HepG2 (cell line): Measurements from ENCODE around the gene GGTA1. TPM values are rescaled to one million over a fixed set of nuclear protein-coding genes. Genes with fewer than 3 reads are reported as not detected.

Source experiments
- ATAC-seq: fragments of 200-7000 bp; cut with Tn5 transposase; 3 replicates; pipeline ENCODE4 v1.9.1; 2020; ENCODE audit warnings: mild to moderate bottlenecking, moderate library complexity
- BruUV-seq: library from RNA; stranded (reverse); fragments of 400-500 nt; replicated peaks from 2 replicates; lab custom pipeline; 2021; lab: Mats Ljungman, UMichigan
- CTCF ChIA-PET: fragments of 300-600 bp; formaldehyde crosslinking; extraction: SDS; loops from one replicate; lab custom pipeline; 2021; ENCODE audit warnings: low total read pairs, inconsistent platforms, low intra/inter-chr PET ratio; lab: Yijun Ruan, JAX
- POLR2A ChIA-PET: fragments of 350-600 bp; sonication (Branson Sonifier 250); formaldehyde crosslinking; loops from one replicate; lab custom pipeline; 2020; ENCODE audit warnings: antibody characterized with exemption, inconsistent platforms; lab: Yijun Ruan, JAX
- DNase-seq: peaks from one replicate; pipeline ENCODE4 v3.0.0-alpha.2; 2015; ENCODE audit warnings: low spot score
- FAIRE-seq: peaks from 3 replicates; lab custom pipeline; 2011; peaks lifted over from hg19 to GRCh38; lab: Jason Lieb, UNC
- H2AFZ ChIP-seq: one replicate; pipeline ENCODE4 v1.6.1; 2011; ENCODE audit warnings: low read length, inconsistent platforms
- H3K27ac ChIP-seq: fragments of 300-600 bp; 3 replicates; pipeline ENCODE4 v1.8.0; 2011; ENCODE audit warnings: mixed run types, mild to moderate bottlenecking, mixed read lengths, low read length, inconsistent platforms; ENCODE audit not compliant: insufficient read depth; ENCODE audit errors: extremely low read length
- H3K27me3 ChIP-seq, 2 experiments: fragments of 200-600 bp in 1 of 2; 2 replicates in 1 of 2; 3 replicates in 1 of 2; pipeline versions ENCODE4 v1.6.0 to v1.8.0; 2011; ENCODE audit warnings: low read length in 2 of 2, mild to moderate bottlenecking in 2 of 2, moderate library complexity in 2 of 2, inconsistent platforms in 1 of 2; ENCODE audit not compliant: insufficient read depth in 2 of 2, control insufficient read depth in 1 of 2
- H3K36me3 ChIP-seq, 2 experiments: fragments of 200-600 bp in 1 of 2; replicated peaks in 1 of 2; 2 replicates in 1 of 2; 3 replicates in 1 of 2; pipeline versions ENCODE4 v1.5.1 to v1.8.0; 2011; ENCODE audit warnings: low read length in 2 of 2, inconsistent platforms in 1 of 2; ENCODE audit not compliant: insufficient read depth in 2 of 2, control insufficient read depth in 1 of 2
- H3K4me1 ChIP-seq: 2 replicates; pipeline ENCODE4 v1.5.1; 2012; ENCODE audit warnings: low read length, inconsistent platforms; ENCODE audit not compliant: insufficient read depth
- H3K4me2 ChIP-seq: 2 replicates; pipeline ENCODE4 v1.6.0; 2011; ENCODE audit warnings: low read depth, low read length, inconsistent platforms
- H3K4me3 ChIP-seq, 3 experiments: fragments of 200-600 bp in 1 of 3; sonication (generic), shearing (Covaris generic) in 1 of 3; replicated peaks in 1 of 3; 2 replicates each; pipeline ENCODE4 v1.5.1; 2011 to 2016; ENCODE audit warnings: low read length in 3 of 3, inconsistent platforms in 2 of 3, low read depth in 2 of 3, mild to moderate bottlenecking in 2 of 3, control low read depth in 1 of 3, mixed read lengths in 1 of 3; ENCODE audit not compliant: insufficient read depth in 1 of 3
- H3K79me2 ChIP-seq: one replicate; pipeline ENCODE4 v1.6.1; 2011; ENCODE audit warnings: low read length, inconsistent platforms; ENCODE audit not compliant: insufficient read depth
- H3K9ac ChIP-seq: 2 replicates; pipeline ENCODE4 v1.6.0; 2011; ENCODE audit warnings: mild to moderate bottlenecking, low read depth, low read length, inconsistent platforms; ENCODE audit not compliant: insufficient read depth
- H3K9me3 ChIP-seq: 2 replicates; pipeline ENCODE4 v1.5.1; 2012; ENCODE audit warnings: mild to moderate bottlenecking, low read length
- H4K20me1 ChIP-seq: 2 replicates; pipeline ENCODE4 v1.6.0; 2011; ENCODE audit warnings: inconsistent platforms, mild to moderate bottlenecking, low read length, moderate library complexity; ENCODE audit not compliant: insufficient read depth
- ATF7-NPFF ChIP-seq: sonication (generic); formaldehyde crosslinking; IDR thresholded peaks from 2 replicates; pipeline ENCODE4 v1.8.1; 2023; ENCODE audit warnings: mild to moderate bottlenecking, low read depth, missing genetic modification reagents, moderate library complexity
- HNF4G ChIP-seq, 2 experiments: sonication (generic) in 1 of 2; formaldehyde crosslinking in 1 of 2; IDR thresholded peaks; 2 replicates each; pipeline versions ENCODE4 v1.4.0 to v1.6.1; 2011 to 2020; ENCODE audit warnings: borderline replicate concordance in 2 of 2, low read depth in 2 of 2, mild to moderate bottlenecking in 2 of 2, low read length in 1 of 2, missing genetic modification reagents in 1 of 2, moderate library complexity in 1 of 2
- RBM39 ChIP-seq: fragments of 200-400 bp; formaldehyde crosslinking; IDR thresholded peaks from one replicate; pipeline ENCODE4 v1.6.1; 2018; ENCODE audit warnings: antibody characterized with exemption, mild to moderate bottlenecking, low read depth, low read length; ENCODE audit not compliant: poor library complexity, severe bottlenecking
- RXRA ChIP-seq: sonication (generic); formaldehyde crosslinking; IDR thresholded peaks from 2 replicates; pipeline ENCODE4 v1.5.1; 2020; ENCODE audit warnings: missing genetic modification reagents
- ZC3H4 ChIP-seq: sonication (generic); formaldehyde crosslinking; IDR thresholded peaks from 2 replicates; pipeline ENCODE4 v1.4.0; 2020; ENCODE audit warnings: missing genetic modification reagents, borderline replicate concordance
- ZKSCAN1 ChIP-seq: fragments of 150-350 bp; IDR thresholded peaks from 2 replicates; pipeline ENCODE4 v1.6.1; 2014; ENCODE audit warnings: low read length
- ZNF225 ChIP-seq: sonication (generic); formaldehyde crosslinking; IDR thresholded peaks from 2 replicates; pipeline ENCODE4 v1.4.0; 2020; ENCODE audit warnings: mild to moderate bottlenecking, missing genetic modification reagents
- ZNF274 ChIP-seq: sonication (generic); formaldehyde crosslinking; IDR thresholded peaks from 2 replicates; pipeline ENCODE4 v1.5.1; 2020; ENCODE audit warnings: mild to moderate bottlenecking, missing genetic modification reagents
- ZSCAN30 ChIP-seq: sonication (generic); formaldehyde crosslinking; IDR thresholded peaks from 2 replicates; pipeline ENCODE4 v1.5.0; 2020; ENCODE audit warnings: mild to moderate bottlenecking, missing genetic modification reagents
- WGBS: methylation state at CpG from one replicate; pipeline ENCODE4 v1.1.6; 2017; ENCODE audit warnings: low lambda C conversion rate; 5-methylcytosine and 5-hydroxymethylcytosine counted together
- in situ Hi-C: cut with HindIII; loops from 2 replicates; pipeline ENCODE4 v1.10.0; 2017; ENCODE audit warnings: low pct_unique_long_range_greater_than_20kb; ENCODE audit not compliant: extremely low pct_ligation_motif_present
- intact Hi-C: fragments of 100-400 bp; cut with micrococcal nuclease; formaldehyde crosslinking; loops from one replicate; pipeline ENCODE4 v1.10.0; 2022; ENCODE audit not compliant: unreplicated experiment
- polyA plus RNA-seq, 8 experiments: library from polyadenylated mRNA; depleted of rRNA in 3 of 8; stranded (reverse) in 7 of 8; unstranded in 1 of 8; fragments of >200 nt; fragmentation: Illumina TruSeq in 4 of 8; extraction: Trizol in 4 of 8; gene quantifications; 2 replicates each; pipeline versions ENCODE4 v1.2.1 to v1.2.3, GENCODE V29; 2011 to 2016; ENCODE audit warnings: low read depth in 4 of 8, missing spikeins in 1 of 8, mixed read lengths in 1 of 8; ENCODE audit not compliant: insufficient read depth in 1 of 8
- total RNA-seq, 5 experiments: library from RNA; depleted of rRNA; stranded (reverse); fragments of >200 nt; fragmentation: Illumina TruSeq; extraction: Trizol; gene quantifications; 2 replicates each; pipeline ENCODE4 v1.2.3, GENCODE V29; 2016; ENCODE audit warnings: low read depth in 1 of 5
- TF ChIP-seq, protein P1 (sequence below): sonication (generic); formaldehyde crosslinking; IDR thresholded peaks from 2 replicates; pipeline ENCODE4 v1.8.0; 2022; ENCODE audit warnings: missing genetic modification reagents, mild to moderate bottlenecking, borderline replicate concordance

GGTA1 gene
- total and polyA plus RNA-seq, 2 of the 13 experiments (the other 11 are each of a cell fraction or from before 2014, with no cell fraction given), result not detected

GRCh38 chr9:121545875-121546423 lies 46.3 kb upstream of the GGTA1 start (continued):
- peak; percentile 80 for TF ChIP-seq ZNF274 (CRISPR knock-in tag)

GRCh38 chr9:121545150-121545874 lies 45.7 kb upstream of the GGTA1 start:
- Histone ChIP-seq H2AFZ (no peak overlapping the region), H3K4me3 (no peak overlapping the region), H3K4me1 (0 out of 2 replicates have a peak, but pooled peaks cover 9% of the 10 kb centered on the region), H4K20me1 (no peaks in the 10 kb centered on the region), H3K27ac (no peak overlapping the region), H3K4me2 (peak overlapping the region; percentile 51), H3K9me3 (no peaks in the 10 kb centered on the region), H3K36me3 (no peaks in the 10 kb centered on the region), H3K27me3 (peaks cover 0 to 5% of the 10 kb centered on the region in 2 experiments; a peak in 1 of 5 replicates), H3K9ac (no peak overlapping the region), H3K79me2 (no peaks in the 10 kb centered on the region)
- ChIA-PET CTCF (interaction anchor here (2.2 kb wide), 1 partner anchor 139 kb away, joined by 8 read pairs; no protein-coding TSS in a partner anchor), POLR2A (no interaction called here)
- FAIRE-seq, result no peak
- TF ChIP-seq ATF7-NPFF (CRISPR knock-in tag) (0 out of 2 replicates have a peak, but pooled peaks have one; percentile 8), ZKSCAN1 (peak; percentile 61; the same call in 1 of the 2 replicates), ZNF225 (peak; percentile 8; the same call in 1 of the 2 replicates), ZC3H4 (no peak), HNF4G (IDR thresholded peaks at IDR 0.05; ENCODE audit: borderline replicate concordance, low read depth, low read length) (no peak), HNF4G (CRISPR knock-in tag; IDR thresholded peaks at IDR 0.05; ENCODE audit: borderline replicate concordance, low read depth) (0 out of 2 replicates have a peak, but pooled peaks have one; percentile 5), ZSCAN30 (0 out of 2 replicates have a peak, but pooled peaks have one; percentile 8), RBM39 (peak; percentile 23), RXRA (0 out of 2 replicates have a peak, but pooled peaks have one; percentile 1)
- TF ChIP-seq, protein P1, sequence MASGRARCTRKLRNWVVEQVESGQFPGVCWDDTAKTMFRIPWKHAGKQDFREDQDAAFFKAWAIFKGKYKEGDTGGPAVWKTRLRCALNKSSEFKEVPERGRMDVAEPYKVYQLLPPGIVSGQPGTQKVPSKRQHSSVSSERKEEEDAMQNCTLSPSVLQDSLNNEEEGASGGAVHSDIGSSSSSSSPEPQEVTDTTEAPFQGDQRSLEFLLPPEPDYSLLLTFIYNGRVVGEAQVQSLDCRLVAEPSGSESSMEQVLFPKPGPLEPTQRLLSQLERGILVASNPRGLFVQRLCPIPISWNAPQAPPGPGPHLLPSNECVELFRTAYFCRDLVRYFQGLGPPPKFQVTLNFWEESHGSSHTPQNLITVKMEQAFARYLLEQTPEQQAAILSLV (CRISPR knock-in tag), result no peak
- BruUV-seq, result no TSS peak
- 17% methylated on average over 13 of the region's 33 CpGs for WGBS
- no peak for DNase-seq
- intact Hi-C loops, result loop anchor here (5.0 kb wide), 2 partner anchors 67 to 197 kb away; no protein-coding TSS in a partner anchor
- in situ Hi-C loops, result loop anchor here (5.0 to 10.0 kb wide), 3 partner anchors 142 to 447 kb away; no protein-coding TSS in a partner anchor
- ATAC-seq, result no peak; the same call in 2 of the 3 replicates
